ENCODE data around the gene DAPK2. TPM values are rescaled to one million over a fixed set of nuclear protein-coding genes. Genes with fewer than 3 reads are reported as not detected.

DAPK2 gene
- total and polyA plus RNA-seq, 2 donors (not counting 1 experiment from before 2014, with no cell fraction given) = 14.4 to 21.4 TPM

GRCh38 chr15:63997715-63998442 is 48.4 kb downstream of the DAPK2 start:
- H3K27ac ChIP-seq (ENCODE audit: insufficient read depth, low read length) = no peak overlapping the region
- H2AFZ ChIP-seq (ENCODE audit: low read length) = no peak overlapping the region
- H3K9me3 ChIP-seq (ENCODE audit: control insufficient read depth, insufficient read depth, low read depth, low read length) = no peaks in the 10 kb centered on the region
- no peaks in the 10 kb centered on the region for H3K36me3 ChIP-seq (ENCODE audit: control insufficient read depth, insufficient read depth, low read length)
- H3K4me1 ChIP-seq (ENCODE audit: control insufficient read depth, extremely low read depth, insufficient read depth, low read length) = peaks cover 19% of the 10 kb centered on the region
- no peak overlapping the region for H3K4me2 ChIP-seq (ENCODE audit: extremely low read depth, insufficient read depth, low read length)
- H3K79me2 ChIP-seq (ENCODE audit: control insufficient read depth, insufficient read depth, low read length) = no peaks in the 10 kb centered on the region
- no peaks in the 10 kb centered on the region for H4K20me1 ChIP-seq (ENCODE audit: control insufficient read depth, extremely low read depth, insufficient read depth, low read length)
- no peak for DNase-seq (ENCODE audit: low read depth in 2 of 2)
- TF ChIP-seq CTCF (conservative IDR thresholded peaks at IDR 0.05 in 1 of 2, IDR thresholded peaks at IDR 0.05 in 1 of 2; ENCODE audit: low read depth in 1 of 2, low read length in 2 of 2) = no peak
- TF ChIP-seq EZH2 (IDR thresholded peaks at IDR 0.05; ENCODE audit: low read length, missing control alignments) = no peak
- H3K27me3 ChIP-seq (ENCODE audit: control insufficient read depth, insufficient read depth, low read length) = no peaks in the 10 kb centered on the region
- H3K9ac ChIP-seq (ENCODE audit: insufficient read depth, low read length) = no peak overlapping the region
- H3K4me3 ChIP-seq (replicated peaks in 1 of 4; ENCODE audit: control extremely low read depth in 1 of 4, insufficient read depth in 1 of 4, low read depth in 3 of 4, low read length in 4 of 4) = no peak overlapping the region

GRCh38 chr15:63996794-63997357 is 49.4 kb downstream of the DAPK2 start:
- H4K20me1 ChIP-seq (ENCODE audit: control insufficient read depth, extremely low read depth, insufficient read depth, low read length) = no peaks in the 10 kb centered on the region
- no peak overlapping the region for H2AFZ ChIP-seq (ENCODE audit: low read length)

More at GRCh38 chr15:63996794-63997357, 49.4 kb downstream of the DAPK2 start:
- Histone ChIP-seq H3K27ac (ENCODE audit: insufficient read depth, low read length) (no peak overlapping the region), H3K9ac (ENCODE audit: insufficient read depth, low read length) (no peak overlapping the region), H3K36me3 (ENCODE audit: control insufficient read depth, insufficient read depth, low read length) (no peaks in the 10 kb centered on the region), H3K79me2 (ENCODE audit: control insufficient read depth, insufficient read depth, low read length) (no peaks in the 10 kb centered on the region), H3K27me3 (ENCODE audit: control insufficient read depth, insufficient read depth, low read length) (no peaks in the 10 kb centered on the region), H3K9me3 (ENCODE audit: control insufficient read depth, insufficient read depth, low read depth, low read length) (no peaks in the 10 kb centered on the region), H3K4me3 (replicated peaks in 1 of 4; ENCODE audit: control extremely low read depth in 1 of 4, insufficient read depth in 1 of 4, low read depth in 3 of 4, low read length in 4 of 4) (no peak overlapping the region), H3K4me2 (ENCODE audit: extremely low read depth, insufficient read depth, low read length) (no peak overlapping the region), H3K4me1 (ENCODE audit: control insufficient read depth, extremely low read depth, insufficient read depth, low read length) (peaks cover 19% of the 10 kb centered on the region)
- DNase-seq (ENCODE audit: low read depth in 2 of 2) = no peak
- no peak for TF ChIP-seq CTCF (conservative IDR thresholded peaks at IDR 0.05 in 1 of 2, IDR thresholded peaks at IDR 0.05 in 1 of 2; ENCODE audit: low read depth in 1 of 2, low read length in 2 of 2)
- TF ChIP-seq EZH2 (IDR thresholded peaks at IDR 0.05; ENCODE audit: low read length, missing control alignments) = no peak

Data from fibroblast of lung (primary cell).